HG03521 (cell line): ENCODE results near the gene BIN1.

Experiments used
- ATAC-seq: cut with Tn5 transposase; IDR thresholded peaks from one replicate; pipeline ENCODE4 v1.9.1; 2021; ENCODE audit warnings: mild to moderate bottlenecking, moderate library complexity; ENCODE audit not compliant: unreplicated experiment

Gene BIN1

DNA sequence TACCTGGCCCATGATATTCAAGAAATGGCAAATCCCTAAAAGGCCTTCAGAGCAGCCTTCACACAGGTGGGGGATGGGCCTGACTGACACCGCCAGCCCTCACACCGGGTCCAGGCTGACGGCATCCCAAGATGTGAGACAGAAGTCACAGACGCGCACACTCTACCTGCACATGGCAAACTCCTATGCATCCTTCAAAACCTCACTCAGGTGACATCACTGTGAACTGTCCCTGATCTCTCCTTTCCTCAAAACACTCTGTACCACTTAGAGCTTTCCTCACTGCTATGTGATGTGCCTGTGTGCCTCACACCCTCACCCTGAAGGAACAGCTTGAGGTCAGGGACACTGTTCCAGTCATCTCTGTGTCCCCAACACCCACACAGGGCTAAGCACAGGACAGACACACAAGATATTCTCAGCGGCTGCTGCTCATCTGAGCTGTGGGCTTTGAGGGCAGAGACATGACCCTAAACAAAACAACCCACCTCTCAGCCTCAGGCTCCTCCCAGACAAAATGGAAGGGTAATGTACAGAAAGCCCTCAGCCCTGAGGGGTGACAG, 27.5 kb downstream of the BIN1 start:
- ATAC-seq: no peak

DNA sequence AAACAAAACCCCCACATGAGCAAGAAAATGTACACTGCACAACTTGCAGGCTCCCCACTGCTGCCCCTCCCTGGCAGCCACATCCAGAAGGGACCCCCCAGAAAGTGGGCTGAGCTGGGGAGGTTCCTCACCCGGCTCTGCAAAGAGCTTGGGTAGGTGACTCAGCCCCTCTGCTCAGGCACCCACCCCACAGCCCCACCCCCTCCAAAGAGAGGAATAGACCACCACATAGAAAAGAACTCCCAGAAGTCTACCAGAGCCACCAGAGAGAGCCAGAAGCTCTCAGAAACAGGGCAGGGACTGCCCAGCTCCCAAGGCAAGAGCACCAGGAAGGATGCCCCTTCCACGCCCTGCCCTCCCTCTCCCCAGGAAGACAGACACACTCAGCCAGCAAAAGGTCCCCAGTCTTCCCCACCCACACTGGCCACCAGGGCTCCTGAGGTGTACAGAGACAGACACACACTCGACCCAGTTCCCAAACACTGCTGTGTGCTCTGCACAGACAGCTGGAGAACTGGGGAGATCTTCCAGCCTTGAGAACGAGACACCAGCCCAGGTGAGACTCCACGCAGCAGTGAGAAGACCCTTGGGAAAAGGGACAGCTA, 28.2 kb downstream of the BIN1 start:
- no peak for ATAC-seq

DNA sequence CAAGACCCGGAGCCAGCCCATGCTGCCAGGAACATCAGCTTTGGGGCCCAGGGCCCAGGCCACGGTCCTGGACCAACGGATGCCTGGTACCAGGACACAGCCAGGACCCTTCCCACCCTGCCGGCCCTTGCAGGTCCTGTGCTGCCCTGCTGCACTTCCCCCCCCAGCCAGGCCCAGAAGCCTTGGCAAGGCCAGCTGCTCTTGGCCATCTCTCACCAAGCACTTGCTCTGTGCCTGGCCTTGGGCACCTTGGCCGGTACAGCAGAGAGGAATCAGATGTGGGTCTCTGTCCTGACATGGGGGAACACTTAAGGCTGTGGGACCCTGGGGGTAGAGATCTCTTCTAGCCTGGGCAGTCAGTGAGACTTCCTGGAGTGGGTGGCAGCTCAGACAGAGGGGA, 28.9 kb downstream of the BIN1 start:
- no peak for ATAC-seq

DNA sequence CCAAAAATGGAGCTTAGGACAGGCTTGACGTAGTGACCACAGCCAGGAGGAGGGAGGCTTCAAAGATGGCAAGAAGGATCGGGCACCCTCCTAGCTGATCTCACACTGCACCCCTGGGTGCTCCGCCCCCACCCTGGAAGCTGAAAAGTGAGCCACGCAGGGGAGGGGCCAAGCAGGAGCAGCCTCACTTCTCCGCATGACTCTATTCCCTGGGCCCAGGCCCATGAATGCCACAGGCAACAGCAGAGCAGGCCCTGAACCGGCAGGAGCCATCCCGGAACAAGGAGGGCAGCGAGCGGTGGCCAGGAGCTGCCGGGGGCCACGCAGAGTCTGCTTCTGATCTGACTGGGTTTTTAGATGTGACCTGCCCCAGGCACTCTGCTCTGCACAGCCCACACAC, 30.0 kb downstream of the BIN1 start:
- ATAC-seq: no peak

DNA sequence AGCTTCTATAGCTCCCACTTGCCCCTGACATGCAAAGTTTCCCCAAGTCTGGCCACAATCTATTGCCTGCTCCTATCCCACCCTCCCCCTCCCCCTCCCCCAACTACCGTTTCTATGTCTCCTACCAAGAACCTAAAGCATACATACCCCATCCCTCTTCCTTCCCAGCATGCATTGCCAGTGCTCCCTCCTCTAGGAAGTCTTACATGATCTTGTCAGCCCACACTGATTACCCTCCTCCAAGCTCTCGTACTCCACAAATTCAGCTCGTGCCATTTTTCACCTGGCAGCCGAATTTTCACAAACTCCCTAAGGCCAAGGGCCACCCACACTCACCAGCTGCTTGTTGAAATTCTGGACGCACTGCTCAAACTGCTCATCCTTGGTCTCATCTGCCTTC, 30.7 kb downstream of the BIN1 start:
- no peak for ATAC-seq

DNA sequence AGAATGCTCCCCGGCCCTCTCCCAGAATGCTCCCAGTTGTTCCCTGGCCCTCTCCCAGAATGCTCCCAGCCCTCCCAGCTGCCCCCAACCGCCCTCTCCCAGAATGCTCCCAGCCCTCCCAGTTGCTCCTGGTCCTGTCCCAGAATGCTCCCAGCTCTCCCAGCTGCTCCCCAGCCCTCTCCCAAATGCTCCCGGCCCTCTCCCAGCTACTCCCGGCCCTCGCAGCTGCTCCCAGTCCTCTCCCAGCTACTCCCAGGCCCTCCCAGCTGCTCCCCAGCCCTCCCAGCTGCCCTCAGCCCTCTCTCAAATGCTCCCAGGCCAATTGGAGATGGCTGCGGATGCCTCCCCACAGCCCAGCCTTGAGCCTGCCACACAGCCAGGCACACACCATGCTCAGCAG, 31.1 kb downstream of the BIN1 start:
- no peak for ATAC-seq

DNA sequence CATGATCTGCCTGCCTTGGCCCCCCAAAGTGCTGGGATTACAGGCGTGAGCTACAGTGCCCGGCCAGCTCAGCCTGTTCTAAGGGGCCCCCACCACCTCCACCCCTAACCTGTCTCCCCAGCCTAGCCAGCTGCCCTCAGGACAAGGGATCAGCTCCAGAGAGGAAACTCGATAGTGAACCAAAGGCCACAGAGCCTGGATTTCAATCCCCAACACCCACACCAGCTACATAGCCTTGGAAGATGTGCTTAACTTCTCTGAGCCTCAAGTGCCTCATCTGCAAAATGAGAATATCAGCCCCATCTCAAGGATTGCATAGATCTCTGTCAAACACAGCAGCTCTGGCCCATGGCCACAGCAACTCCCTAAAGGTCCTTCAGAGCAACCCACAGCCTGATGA, 32.0 kb downstream of the BIN1 start:
- no peak for ATAC-seq

DNA sequence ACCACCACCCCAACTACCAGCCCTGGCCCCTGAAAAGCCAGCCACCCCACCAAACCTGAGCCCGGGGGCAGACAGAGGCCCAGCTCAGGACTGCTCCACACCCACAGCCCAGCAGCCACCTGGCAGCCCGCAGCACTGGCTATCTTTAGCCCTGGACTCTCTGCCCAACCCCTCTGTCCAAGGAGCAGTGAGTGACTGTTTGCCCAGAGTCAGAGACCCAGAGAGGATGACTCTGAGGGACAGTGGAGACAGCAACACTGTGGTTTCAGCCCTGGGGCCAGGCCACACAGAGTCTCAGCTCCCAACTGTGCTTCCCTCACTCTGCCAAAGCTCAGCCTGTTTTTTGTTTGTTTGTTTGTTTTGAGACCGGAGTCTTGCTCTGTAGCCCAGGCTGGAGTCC, 32.6 kb downstream of the BIN1 start:
- no peak for ATAC-seq

DNA sequence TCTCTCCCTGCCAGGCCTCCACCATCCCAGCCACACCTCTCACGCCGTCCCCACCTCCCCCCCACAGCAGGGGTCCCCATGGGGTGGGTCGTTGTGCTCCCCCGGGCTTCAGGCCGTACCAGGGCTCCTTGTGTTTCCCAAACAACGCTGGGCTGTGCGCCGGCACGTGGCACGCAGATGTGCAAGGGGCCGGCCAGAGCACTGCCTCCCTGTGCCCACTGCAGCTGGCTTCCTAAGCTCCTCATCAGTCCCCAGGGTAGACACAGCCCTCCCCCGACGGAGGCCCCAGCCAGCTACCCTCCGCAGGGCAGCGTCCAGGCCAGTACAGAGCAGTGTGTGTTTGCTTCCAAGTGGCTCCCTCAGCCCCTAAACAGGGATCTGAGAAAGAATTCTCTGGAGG, 34.0 kb downstream of the BIN1 start:
- no peak for ATAC-seq

DNA sequence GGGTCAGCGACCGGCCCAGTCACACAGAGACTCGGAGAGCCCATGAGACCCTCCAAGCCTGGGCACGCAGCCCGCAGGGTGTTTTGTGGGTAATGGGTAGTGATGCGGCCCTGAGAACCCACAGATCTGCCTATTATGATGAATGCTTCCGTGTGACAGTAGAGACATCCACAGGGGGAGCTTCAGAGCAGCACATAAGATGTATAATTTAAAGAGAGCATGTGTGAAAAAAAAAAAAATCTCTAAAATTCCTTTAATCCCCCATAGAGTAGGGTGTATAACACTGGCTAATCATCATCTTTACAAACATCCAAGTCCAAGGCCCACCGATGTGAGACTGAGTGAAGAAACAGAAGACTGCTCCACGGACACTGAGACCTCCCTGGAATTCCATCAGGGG, 34.6 kb downstream of the BIN1 start:
- no peak for ATAC-seq

DNA sequence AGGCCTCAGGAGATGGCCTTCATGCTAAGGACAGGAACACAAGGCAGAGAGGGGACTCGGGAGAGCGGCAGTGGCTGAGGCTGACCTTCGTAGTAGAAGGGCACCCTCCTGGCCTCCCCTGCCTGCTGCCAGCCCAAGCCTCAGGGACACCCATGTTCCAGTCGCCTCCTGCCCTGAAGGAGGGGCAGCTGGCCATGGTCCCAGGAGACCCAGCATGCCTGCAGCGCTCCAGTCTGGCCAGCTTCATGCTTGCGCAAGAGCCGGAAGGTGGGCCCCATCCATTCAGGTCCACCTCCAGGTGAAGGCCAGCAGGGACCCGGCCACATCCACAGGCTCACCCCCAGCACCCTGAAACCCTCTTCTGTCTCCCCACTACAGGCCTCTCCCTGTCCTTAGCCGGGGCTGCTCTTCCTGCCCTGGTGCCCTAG, 35.0 kb downstream of the BIN1 start:
- no peak for ATAC-seq

DNA sequence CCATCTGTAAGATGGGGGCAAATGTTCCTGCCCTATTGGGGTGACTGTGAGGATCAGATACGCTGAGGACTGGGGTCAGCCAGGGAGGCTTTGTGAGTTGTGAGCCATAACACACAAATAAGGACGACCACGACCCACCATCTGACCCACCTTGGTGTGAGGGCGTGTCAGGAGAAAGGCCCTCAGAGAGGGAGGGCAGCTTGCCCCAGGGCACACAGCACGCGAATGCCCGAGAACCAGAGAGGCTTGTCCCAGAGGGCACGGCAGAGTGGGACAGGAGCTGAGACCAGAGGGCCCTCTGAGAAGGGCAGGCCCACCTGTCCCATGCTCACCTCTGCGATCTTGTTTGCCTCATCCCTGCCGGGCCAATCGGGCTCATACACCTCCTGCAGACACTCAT, 36.7 kb downstream of the BIN1 start:
- ATAC-seq: no peak

DNA sequence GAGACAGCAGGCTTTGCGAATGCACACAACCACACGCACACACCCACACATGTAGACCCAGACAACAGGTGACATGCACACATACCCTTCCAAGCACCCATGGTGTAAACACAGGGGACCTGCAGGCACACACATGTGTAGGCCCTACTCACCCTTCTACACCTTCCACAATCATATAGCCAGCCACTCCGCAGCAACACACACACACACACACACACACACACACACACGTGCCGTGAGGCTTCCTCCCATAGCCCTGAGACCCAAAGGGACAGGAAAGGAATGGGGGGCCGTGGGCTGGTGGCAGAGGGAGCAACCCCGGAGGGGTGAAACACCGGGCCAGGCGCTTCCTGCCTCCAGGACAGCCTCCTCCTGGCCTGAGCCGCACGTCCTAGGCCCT, 37.4 kb downstream of the BIN1 start:
- no peak for ATAC-seq

DNA sequence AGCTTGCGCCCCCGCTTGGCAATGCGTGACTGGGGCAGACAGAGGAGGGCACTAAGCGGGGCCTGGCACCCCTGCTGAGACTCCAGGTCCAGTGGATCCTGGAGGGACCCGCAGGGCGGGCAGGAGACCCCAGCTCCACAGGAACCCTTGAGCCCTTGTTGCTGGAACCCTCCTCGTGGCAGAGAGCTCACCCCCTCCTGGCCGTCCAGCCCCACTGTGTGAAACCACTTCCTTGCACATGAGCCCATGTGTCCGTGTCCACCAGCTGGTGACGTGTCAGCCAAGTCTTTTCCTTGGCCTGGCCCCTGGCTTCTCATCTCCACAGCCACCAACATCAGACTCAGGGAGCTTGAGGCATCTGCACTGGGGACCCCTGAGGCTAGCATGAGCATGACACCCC, 38.0 kb downstream of the BIN1 start:
- no peak for ATAC-seq

DNA sequence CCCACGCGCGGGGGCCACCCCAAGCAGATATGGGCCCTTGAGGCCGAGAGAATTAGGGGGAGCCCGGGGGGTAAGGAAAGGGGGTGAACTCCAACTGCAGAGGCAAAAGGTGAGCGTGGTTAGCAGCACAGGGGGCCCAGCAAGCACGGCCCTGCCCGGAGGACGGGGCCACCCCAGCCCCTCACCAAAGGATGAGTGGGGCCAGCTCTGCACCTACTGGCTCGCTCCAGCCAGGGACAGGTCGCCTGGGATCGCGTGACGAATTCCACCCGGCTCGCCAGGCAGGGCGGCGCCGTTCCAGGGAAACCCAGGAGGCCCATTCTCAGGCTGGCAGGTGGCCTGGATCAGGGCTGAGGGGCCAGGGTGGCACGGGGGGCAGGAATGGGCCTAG, 38.6 kb downstream of the BIN1 start:
- no peak for ATAC-seq

DNA sequence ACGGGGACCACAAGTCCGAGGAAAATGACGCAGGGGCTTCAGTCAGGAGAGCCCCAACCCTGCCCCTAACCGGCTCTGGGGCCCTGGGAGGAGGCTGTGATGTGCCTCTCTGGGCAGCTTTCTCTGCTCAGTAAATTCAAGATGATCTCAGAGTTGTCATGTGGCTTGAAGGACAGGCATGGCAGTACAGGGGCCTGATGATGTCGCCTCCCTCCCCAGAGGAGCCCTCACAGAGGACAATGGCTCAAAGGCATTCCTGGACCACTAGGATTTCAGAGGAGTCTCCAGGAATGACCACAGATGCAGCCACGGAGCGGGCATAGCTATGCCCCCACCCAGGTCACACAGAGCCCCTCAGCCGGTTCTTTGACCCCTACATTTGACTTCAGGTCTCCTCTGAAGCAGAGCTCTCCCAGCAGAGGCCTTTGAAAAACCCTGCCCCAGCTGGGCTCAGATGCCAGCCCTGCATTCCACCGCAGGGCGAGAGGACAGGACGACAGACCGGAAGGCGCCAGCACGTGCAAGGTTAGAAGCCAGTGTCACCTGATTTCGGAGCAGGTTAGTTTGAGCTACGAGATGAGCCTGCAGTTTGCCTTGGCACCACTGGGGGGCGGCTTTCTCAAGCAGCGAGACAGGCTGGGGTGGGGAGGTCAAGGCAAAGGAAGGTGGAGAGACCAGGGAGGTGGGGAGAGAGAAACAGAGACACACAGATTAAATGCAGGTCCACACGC, 39.2 kb downstream of the BIN1 start:
- no peak for ATAC-seq

DNA sequence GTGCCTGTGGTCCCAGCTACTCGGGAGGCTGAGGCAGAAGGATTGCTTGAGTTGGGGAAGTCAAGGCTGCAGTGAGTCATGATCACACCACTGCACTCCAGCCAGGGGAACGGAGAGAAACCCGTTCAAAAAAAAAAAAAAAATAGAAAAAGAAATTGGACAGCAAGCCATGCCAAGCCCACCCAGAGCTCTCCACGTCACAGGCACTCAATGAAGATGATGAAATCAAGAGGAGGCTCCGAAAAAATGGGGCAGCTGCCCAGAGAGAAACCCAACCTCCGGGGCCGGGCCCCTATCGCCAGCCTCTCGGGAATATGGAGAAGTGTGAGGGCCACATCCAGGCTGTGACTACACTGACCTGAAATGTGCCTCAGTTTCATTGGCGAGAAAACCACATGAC, 40.0 kb downstream of the BIN1 start:
- ATAC-seq: no peak

DNA sequence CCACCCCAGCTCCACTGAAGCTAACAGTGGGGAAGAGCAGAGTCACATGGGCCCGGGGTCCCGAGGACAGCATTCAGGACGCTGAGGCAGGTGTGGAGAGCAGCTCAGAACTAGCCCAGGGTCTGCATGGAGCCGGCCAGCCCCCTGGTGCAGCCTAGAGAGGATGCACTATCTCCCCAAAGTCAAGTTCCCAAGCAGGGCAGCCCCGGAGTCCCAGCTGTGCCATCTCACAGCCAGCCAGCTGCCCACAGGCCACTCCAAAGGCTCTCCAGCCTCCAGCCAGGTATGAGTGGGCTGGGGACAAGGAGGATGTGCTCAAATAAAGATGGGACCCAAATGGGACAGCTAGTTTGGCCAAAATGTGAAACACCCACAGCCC, 41.0 kb downstream of the BIN1 start:
- no peak for ATAC-seq

DNA sequence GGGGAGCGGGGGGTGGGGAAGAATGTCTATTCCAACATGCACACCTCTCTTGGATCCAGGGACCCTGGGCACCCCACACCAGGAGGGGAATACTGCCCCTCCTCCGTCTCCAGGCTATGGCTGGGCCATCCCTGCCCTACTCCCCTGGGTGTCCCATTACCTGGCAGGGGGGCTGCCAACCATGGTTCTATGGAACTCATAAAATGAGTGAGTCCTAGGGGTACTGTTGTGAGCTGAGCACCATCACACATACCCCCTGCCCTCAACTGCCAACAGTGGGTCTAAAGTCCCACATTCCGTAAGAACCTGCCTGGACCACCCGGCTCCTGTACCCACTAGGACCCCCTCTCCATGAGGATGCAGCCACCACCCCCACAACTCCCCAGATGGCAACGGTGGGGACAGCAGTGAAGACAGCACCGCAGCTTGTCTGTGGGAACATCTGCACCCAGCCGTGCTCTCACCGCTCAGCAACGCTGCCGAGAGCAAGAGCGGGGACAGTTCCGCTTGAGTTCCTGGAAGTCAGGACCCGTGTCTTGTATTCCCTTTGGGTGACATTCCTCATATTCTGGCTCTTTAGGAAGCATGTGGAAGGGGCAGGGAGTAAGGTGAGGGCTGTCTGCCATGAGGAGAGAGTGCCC, 41.5 kb downstream of the BIN1 start:
- ATAC-seq: no peak

DNA sequence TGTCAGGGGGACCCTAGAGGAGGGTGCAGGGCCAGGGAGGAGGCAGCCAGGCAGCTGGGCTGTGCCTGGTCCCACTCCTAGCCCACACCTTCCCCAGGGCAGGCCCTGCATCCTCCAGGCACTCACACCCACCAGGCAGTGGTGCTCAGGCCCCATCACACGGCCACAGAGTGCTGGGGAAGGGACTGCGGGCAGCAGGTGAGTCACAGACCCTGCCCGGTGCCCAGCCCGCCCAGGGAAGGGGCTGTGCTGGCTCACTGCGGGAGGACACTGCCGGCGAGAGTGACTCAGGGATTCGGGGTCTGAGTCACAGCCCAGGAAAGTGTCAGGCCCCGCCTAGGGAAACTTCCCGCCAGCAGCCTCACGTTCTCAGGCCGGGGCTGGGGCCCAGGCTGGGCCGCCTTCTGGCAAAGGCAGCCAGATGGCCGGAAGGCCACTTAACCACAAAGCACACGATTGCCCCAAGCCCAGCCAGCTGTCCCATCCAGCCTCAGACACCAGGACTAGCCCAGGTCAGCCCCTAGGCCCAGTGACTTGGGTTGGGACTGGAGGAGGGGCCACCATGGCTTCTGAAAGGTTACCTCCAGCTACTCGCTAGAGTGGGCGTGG, 42.2 kb downstream of the BIN1 start:
- peak; percentile 64 for ATAC-seq

DNA sequence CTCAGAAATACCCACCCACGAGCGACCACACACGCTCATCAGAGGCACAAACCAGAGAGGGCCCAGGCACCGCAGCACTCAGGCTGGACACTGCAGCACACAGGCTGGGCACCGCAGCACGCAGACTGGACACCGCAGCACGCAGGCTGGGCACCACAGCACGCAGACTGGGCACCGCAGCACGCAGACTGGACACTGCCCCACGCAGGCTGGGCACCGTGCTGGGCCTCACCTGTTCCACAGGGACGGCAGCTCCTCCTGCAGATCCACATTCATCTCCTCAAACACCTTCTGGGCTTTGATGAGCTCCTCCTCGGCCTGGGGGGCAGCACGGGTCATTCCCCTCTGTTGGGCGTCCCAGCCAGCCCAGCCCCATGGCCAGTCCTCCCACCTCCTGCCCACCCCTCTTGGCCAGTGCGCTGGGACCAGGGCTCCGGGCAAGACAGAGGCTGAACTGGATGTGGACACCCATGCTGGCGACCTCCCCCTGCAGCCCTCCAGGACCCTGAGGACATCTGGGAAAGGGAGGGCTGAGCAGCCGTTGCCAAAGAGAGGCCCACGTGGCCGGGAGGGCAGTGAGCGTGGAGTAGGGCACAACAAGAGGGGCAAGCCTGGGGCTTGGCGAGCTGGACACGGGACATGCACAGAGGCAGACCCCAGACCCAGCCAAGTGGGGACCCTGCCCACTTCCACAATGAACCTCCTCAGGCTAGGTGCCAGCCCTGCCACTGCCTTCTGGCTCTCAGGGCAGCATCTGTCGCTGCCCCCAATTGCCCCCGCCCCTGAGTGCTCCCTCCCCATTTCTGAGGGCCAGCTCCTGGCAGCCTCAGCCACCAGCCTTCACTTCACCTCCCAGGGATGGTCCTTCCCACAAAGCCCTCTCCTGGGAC, 43.0 kb downstream of the BIN1 start:
- ATAC-seq: no peak
